ENCODE results near the gene SH2D5.

The SH2D5 gene

GRCh38 chr1:20704390-20705202 is 27.9 kb downstream of the SH2D5 start:
- TF ChIP-seq EGR1 (IDR thresholded peaks at IDR 0.05): no peak

- TF ChIP-seq TEAD4 (IDR thresholded peaks at IDR 0.05): no peak
- no peak for TF ChIP-seq CREB1 (IDR thresholded peaks at IDR 0.05; ENCODE audit: low read depth)
- no peak for TF ChIP-seq TAF1 (IDR thresholded peaks at IDR 0.05; ENCODE audit: low read depth)
- no peak for TF ChIP-seq RAD21 (IDR thresholded peaks at IDR 0.05; ENCODE audit: low read depth)
- no peak for TF ChIP-seq YY1 (IDR thresholded peaks at IDR 0.05; ENCODE audit: low read depth)
- no peak for TF ChIP-seq NFIC (IDR thresholded peaks at IDR 0.05)
- no peak for TF ChIP-seq FOXM1 (IDR thresholded peaks at IDR 0.05; ENCODE audit: borderline replicate concordance, low read depth)
- no peak for TF ChIP-seq MAX (IDR thresholded peaks at IDR 0.05)
- no peak for TF ChIP-seq EP300 (IDR thresholded peaks at IDR 0.05; ENCODE audit: borderline replicate concordance)
- TF ChIP-seq ZBTB7A (IDR thresholded peaks at IDR 0.05; ENCODE audit: low read depth): no peak
- no peak for TF ChIP-seq USF1 (IDR thresholded peaks at IDR 0.05)
- TF ChIP-seq TCF12 (IDR thresholded peaks at IDR 0.05; ENCODE audit: low read depth): no peak
Measured at GRCh38 chr1:20703124-20703756, 29.3 kb downstream of the SH2D5 start.

GRCh38 chr1:20702416-20702815 is 30.1 kb downstream of the SH2D5 start:
- peak; percentile 44; the same call in 1 of the 2 replicates for TF ChIP-seq RAD21 (IDR thresholded peaks at IDR 0.05; ENCODE audit: low read depth)
- TF ChIP-seq YY1 (IDR thresholded peaks at IDR 0.05; ENCODE audit: low read depth): no peak
- no peak for TF ChIP-seq NFIC (IDR thresholded peaks at IDR 0.05)

- TF ChIP-seq TEAD4 (IDR thresholded peaks at IDR 0.05) (no peak), USF1 (IDR thresholded peaks at IDR 0.05) (no peak), ZBTB7A (IDR thresholded peaks at IDR 0.05; ENCODE audit: low read depth) (no peak), CEBPB (IDR thresholded peaks at IDR 0.05) (no peak), FOXM1 (IDR thresholded peaks at IDR 0.05; ENCODE audit: borderline replicate concordance, low read depth) (no peak), NFIC (IDR thresholded peaks at IDR 0.05) (no peak), EGR1 (IDR thresholded peaks at IDR 0.05) (no peak), REST (IDR thresholded peaks at IDR 0.05; ENCODE audit: low read depth) (no peak), CREB1 (IDR thresholded peaks at IDR 0.05; ENCODE audit: low read depth) (no peak), TAF1 (IDR thresholded peaks at IDR 0.05; ENCODE audit: low read depth) (no peak), YY1 (IDR thresholded peaks at IDR 0.05; ENCODE audit: low read depth) (no peak), TCF12 (IDR thresholded peaks at IDR 0.05; ENCODE audit: low read depth) (no peak), MAX (IDR thresholded peaks at IDR 0.05) (no peak), RAD21 (IDR thresholded peaks at IDR 0.05; ENCODE audit: low read depth) (no peak), EP300 (IDR thresholded peaks at IDR 0.05; ENCODE audit: borderline replicate concordance) (no peak)
Measured at GRCh38 chr1:20701847-20702246, 30.7 kb downstream of the SH2D5 start.

- TF ChIP-seq FOXM1 (IDR thresholded peaks at IDR 0.05; ENCODE audit: borderline replicate concordance, low read depth): no peak
- TF ChIP-seq CREB1 (IDR thresholded peaks at IDR 0.05; ENCODE audit: low read depth): no peak
- no peak for TF ChIP-seq YY1 (IDR thresholded peaks at IDR 0.05; ENCODE audit: low read depth)
- no peak for TF ChIP-seq REST (IDR thresholded peaks at IDR 0.05; ENCODE audit: low read depth)
- no peak for TF ChIP-seq MAX (IDR thresholded peaks at IDR 0.05)
- no peak for TF ChIP-seq USF1 (IDR thresholded peaks at IDR 0.05)
- no peak for TF ChIP-seq TCF12 (IDR thresholded peaks at IDR 0.05; ENCODE audit: low read depth)
- no peak for TF ChIP-seq NFIC (IDR thresholded peaks at IDR 0.05)
- TF ChIP-seq TEAD4 (IDR thresholded peaks at IDR 0.05): no peak
- no peak for TF ChIP-seq EGR1 (IDR thresholded peaks at IDR 0.05)
- TF ChIP-seq TAF1 (IDR thresholded peaks at IDR 0.05; ENCODE audit: low read depth): no peak
- no peak for TF ChIP-seq ZBTB7A (IDR thresholded peaks at IDR 0.05; ENCODE audit: low read depth)
Measured at GRCh38 chr1:20701446-20701845, 31.1 kb downstream of the SH2D5 start.

All from Ishikawa (cell line).